8988T (cell line): ENCODE measurements around the gene PIP4K2C.
A peak's percentile ranks its signal among the peaks of the same experiment; 100 is the strongest.
"Not testable (repeated sequence)": the region's sequence is repeated elsewhere in the genome, so short reads cannot be mapped to it uniquely, and the experiment has no call there.

Experiments used
- DNase-seq: peaks from one replicate; pipeline ENCODE4 v3.0.0; 2011

PIP4K2C gene

DNA sequence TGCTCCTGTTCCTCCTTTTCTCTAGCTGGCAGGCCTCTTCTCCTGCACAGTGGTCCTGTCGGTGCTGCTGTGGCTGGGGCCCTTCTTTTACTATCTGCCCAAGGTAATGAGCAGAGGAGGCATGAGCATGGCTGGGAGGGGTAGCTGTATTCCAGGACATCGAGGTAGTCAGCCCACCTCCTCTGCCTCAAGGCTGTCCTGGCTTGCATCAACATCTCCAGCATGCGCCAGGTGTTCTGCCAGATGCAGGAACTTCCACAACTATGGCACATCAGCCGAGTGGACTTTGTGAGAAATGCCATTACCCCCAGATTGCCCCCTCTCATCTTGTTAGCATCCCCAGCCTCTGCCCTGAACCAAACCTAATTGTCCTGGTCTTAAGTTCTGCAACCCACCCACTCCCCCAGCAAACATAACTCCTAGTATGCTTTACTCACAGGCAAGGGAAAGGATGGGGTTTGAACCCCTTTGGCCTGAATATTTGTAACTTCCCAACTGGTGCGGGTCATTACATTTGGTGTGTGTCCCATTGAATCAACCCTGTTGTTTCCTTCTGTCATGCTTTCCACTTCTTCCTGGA, 32.9 kb downstream of the PIP4K2C start:
- peak; percentile 20 for DNase-seq

DNA sequence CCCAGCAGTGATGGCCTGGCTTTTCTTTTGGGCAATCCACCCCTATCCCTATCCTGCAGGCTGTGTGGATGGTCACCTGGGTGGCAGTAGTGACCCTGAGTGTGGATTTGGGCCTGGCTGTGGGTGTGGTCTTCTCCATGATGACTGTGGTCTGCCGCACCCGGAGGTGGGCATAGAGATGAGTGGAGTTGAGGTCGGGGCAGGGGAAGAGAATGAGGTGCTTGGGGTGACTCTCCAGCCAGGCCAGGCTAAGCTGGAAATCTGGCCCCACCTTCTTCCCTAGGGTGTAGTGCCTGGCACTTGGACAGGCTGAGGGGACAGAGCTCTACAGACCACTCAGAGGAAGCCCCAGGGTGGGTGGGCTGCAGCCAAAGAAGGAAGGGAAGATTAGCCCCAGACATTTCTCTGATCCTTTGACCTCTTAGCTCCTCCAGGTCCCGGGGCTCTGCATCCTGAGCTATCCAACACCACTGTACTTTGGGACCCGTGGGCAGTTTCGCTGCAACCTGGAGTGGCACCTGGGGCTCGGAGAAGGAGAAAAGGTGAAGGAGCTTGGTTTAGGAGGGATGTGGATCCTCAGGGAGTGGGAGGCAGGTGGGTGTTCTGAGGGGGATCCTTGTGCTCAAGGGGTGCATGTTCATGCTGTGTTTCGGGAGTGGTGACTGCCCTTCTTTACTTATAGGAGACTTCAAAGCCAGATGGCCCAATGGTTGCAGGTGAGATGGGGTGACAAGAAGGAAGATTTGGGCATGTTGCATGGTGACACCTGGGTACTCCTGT, 33.6 kb downstream of the PIP4K2C start:
- DNase-seq: peak; percentile 10

- peak; percentile 10 for DNase-seq
Observed at GRCh38 chr12:57625261-57626032, 34.5 kb downstream of the PIP4K2C start.

DNA sequence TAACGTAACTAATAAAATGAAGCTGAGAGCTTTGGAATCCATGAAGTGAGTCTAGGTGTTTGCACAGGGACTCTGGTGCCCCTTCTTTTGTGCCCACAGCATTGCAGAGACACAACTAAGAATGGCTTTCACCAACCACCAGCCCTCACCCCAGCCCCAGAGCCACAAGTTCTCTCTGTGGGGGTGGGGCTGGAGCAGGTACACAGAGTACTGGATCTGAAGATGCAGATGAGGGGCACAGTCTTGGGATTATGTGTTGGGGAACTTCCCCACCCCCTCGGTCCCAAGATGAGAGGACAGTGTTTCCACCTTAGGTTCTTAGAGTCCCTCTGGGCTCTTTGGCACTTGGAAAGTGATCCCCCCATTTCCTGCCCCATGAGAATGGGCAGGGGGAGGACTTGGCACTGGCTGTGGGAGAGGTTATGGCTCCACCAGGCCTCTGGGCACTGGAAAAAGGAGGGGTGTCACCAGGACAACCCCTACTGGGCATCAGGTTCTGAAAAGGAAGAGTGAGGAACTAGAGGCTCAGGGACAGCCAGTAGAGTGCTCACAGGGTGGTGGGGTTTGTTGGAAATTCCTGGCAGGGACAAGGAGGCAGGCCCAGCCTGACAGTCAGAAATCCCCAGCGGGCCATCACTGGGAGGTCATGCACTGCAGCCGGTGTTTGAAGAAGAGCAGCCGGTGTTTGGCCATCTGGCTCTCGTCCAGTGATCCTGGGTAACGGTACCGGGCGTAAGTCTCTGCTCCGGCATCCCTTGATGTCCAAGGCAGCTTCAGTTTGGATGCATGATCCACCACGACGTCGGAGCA, 35.3 kb downstream of the PIP4K2C start:
- DNase-seq: peak; percentile 9

DNA sequence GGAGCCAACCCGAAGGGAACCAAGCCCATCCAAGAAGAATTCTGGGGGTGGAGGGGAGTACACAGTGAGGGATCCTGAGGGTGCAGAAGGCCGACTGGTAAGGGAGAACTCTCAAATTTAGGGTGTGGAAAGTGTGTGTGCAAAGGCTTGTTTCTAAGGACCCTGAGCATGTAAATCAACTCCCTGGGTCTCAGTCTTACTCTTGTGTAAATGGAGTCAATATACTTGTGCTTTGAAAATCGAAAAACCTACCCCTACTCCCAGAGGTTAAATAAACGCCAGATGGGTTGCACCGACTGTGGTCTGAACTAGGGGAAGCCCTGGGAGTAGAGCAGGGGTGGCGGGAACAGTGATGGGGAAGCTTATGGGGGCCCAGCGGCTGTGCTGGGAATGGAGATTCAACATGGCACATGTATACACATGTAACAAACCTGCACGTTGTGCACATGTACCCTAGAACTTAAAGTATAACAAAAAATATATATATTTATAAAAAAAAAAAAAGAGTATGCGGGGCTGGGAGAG, 36.0 kb downstream of the PIP4K2C start:
- DNase-seq: no peak

DNA sequence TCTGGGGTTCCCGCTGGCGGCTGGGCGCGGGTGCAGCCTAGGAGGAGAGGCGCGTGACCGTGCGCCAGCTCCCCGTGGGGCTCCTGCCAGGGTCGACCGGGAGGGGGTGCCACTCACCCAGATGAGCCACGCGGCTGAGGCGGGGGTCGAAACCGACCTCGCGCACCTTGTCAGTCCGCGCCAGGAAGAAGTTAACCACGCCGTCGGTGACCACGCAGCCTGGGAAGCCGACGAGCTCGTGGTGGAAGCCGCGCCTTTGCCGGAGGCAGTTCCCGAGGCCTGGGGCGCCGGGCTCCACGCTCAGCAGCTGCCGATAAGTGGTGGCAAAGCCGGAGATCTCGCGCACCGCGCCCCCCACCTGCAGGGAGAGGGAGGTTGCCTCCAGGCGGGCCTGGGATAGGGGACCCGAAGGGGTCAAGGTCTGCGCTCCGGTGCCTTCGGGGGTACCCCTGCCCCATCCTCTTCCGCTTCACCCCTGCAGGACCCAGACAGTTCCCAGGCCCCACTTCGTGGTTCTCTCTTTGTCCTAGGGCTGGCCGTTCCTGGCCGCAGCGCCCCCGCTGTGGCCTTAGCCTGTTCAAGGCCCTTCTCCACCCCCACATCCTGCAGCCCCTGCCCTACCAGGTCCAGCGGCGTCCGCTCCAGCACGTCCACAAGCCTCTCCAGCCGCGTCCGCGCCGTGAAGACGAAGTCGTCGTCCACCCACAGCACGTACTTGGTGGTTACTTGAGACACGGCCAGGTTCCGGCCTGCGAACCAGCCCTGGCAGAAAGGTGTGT, 36.7 kb downstream of the PIP4K2C start:
- DNase-seq: peak; percentile 9

- DNase-seq: peak; percentile 5
Observed at GRCh38 chr12:57628280-57629191, 37.5 kb downstream of the PIP4K2C start.

GRCh38 chr12:57629897-57630471, 39.0 kb downstream of the PIP4K2C start:
- DNase-seq: peak; percentile 6

GRCh38 chr12:57630891-57631433, 40.0 kb downstream of the PIP4K2C start:
- DNase-seq: peak; percentile 6

- DNase-seq: peak; percentile 15
Observed at GRCh38 chr12:57631566-57632072, 40.6 kb downstream of the PIP4K2C start.

- peak; percentile 33 for DNase-seq
Observed at GRCh38 chr12:57632073-57632957, 41.3 kb downstream of the PIP4K2C start.

- peak; percentile 78 for DNase-seq
Observed at GRCh38 chr12:57632958-57633840, 42.2 kb downstream of the PIP4K2C start, which contains the start of gene B4GALNT1. Gene B4GALNT1, minus strand, starts transcription at chr12:57633201. Its CDS starts 1,069 bp downstream, at chr12:57632132.

GRCh38 chr12:57636731-57637130, 45.7 kb downstream of the PIP4K2C start:
- DNase-seq: not testable (repeated sequence)

- no peak for DNase-seq
Observed at GRCh38 chr12:57637364-57637763, 46.4 kb downstream of the PIP4K2C start.

- DNase-seq: no peak
Observed at GRCh38 chr12:57638096-57638495, 47.1 kb downstream of the PIP4K2C start.

DNA sequence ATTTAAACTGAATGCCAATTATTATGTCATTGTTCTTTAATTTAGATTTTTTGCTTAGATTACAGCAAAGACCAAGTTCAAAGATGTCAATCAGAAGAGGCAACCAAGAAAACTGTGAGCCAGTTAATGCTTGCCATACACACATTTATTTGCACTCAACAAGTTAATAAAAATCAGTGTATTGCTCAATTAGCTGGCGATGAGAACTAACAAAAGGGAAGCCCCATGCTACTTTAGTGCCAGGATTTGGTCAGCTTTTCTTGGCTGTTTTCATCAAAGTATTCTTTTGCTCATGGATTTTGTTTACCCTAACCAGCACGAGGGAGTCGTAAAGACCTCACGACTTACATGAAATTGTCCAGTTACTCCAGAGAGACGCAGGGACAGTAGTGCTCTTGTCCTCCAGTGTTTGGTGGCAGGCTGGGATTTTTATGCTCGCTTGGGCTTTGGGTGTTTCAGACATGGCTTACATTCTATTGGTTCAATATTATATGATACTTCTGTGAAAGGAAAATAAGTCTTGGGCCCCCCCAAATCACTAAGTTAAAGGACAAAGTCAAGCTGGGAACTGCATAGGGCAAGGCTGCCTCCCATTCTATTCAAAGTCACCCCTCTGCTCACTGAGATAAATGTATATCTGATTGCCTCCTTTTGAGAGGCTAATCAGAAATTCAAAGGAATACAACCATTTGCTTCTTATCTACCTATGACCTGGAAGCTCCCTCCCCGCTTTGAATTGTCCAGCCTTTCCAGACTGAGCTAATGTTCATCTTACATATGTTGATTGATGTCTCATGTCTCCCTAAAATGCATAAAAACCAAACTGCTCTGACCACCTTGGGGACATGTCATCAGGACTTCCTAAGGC, 49.4 kb downstream of the PIP4K2C start:
- no peak for DNase-seq
